GM19467 (cell line): ENCODE results near the gene SLC4A4.

Experiments used
- ATAC-seq: cut with Tn5 transposase; IDR thresholded peaks from one replicate; pipeline ENCODE4 v1.9.1; 2021; ENCODE audit warnings: mild to moderate bottlenecking, moderate library complexity; ENCODE audit not compliant: unreplicated experiment

The SLC4A4 gene

DNA sequence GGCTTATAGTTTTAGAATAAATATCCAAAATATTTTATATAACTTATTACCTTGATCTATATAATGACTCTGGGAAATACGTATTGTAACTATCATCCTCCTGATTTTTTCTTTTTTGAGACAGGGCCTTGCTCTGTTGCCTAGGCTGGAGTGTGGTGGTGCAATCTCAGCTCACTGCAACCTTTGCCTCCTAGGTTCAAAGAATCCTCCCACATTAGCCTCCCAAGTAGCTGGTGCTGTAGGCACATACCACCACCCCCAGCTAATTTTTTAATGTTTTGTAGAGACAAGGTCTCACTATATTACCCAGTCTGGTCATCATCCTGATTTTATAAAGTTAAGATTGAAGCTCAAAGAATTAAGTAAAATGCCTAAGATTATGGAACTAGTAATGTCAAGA is 193.6 kb downstream of the SLC4A4 start:
- no peak for ATAC-seq

DNA sequence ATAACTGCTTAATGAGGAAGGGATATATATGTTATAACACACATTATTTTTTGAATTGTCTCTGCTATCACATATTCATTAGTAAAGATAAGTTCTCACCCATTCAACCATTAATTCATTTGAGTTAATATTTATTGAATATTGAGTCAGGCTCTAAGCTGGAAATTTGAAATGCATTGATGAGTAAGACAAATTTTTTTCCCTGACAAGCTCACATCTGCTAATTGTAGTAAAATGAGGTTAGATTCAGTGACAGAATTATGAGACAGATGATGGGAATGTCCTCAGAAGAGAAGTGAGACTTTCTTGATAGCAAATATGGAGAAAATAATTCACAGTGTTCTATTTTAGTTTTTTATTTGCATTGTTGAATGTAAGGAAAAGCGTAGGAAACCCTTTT is 194.3 kb downstream of the SLC4A4 start:
- ATAC-seq: no peak

GRCh38 chr4:71537551-71538065 is 198.8 kb downstream of the SLC4A4 start:
- no peak for ATAC-seq

GRCh38 chr4:71538528-71538927 is 199.7 kb downstream of the SLC4A4 start:
- no peak for ATAC-seq

DNA sequence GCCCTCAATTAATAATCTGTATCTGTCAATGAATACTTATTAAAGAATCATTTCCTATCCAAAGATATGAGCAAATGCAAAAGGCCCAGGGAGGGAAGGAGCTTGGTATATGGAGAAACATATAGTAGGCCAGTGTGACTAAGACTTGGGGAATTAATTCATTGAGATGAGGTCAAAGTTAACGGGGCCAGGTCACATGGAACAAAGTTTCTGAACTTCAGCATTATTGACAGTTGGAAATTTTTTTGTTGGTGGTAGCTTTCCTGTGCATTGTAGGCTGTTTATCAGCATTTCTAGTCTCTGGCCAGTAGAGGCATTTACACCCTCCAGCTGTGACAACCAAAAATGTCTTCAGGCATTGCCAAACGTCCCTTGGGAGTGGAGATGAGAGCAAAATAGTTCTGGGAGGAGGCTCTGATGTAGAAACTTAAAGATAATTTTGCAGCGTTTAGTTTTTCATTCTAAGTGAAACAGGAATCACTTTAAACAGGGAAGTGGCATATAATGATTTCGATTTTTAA is 202.0 kb downstream of the SLC4A4 start:
- no peak for ATAC-seq

GRCh38 chr4:71541541-71541940 is 202.7 kb downstream of the SLC4A4 start:
- no peak for ATAC-seq

DNA sequence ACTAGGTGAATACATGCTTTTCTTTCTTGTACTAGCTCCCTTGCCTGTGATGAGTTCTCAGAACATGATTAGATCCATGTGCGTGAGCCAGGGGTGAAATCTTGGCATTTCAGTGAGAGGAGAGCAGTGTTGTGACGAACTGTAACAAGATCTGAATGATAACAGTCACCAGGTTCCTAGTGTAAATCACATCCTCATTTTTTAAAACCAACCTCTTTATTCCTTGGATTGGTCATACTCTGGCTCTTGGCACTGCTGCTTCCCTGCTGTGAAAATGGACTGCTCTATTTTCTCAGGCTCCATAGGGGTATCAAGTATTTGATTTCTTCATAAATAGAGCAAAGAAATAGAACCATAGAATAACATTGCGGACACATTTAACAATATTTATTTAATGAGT is 206.3 kb downstream of the SLC4A4 start:
- no peak for ATAC-seq

DNA sequence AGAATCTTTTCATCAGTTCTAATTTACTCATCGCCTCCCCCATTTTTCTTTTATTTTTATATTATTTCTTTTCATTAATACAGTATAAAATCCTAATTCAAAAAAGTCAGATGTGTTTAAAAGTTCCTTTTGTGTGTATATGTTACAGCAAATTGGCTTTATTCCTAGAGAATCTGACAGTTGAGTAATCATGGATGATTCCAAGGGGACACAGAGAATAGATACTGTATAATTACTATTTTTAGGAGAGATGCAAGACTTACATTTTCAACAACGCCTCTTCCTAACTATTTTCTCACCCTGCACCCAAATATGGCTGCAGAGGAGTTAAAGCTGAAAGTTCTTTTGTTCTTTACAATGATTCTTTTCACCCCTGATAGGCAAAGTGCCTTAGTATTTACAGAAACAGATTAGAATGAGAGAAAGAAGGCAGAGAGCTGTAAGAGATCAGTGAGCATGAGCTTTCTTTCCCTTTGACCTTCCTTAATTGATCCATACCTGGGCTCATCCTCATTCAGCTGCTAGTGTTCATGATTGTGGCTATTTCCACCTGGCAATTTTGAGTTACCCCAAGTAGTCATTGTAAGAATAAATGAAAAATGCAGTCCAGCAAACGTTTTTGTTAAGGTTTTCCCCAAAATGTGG is 210.8 kb downstream of the SLC4A4 start:
- ATAC-seq: no peak

GRCh38 chr4:71550220-71551165 is 211.7 kb downstream of the SLC4A4 start:
- no peak for ATAC-seq

DNA sequence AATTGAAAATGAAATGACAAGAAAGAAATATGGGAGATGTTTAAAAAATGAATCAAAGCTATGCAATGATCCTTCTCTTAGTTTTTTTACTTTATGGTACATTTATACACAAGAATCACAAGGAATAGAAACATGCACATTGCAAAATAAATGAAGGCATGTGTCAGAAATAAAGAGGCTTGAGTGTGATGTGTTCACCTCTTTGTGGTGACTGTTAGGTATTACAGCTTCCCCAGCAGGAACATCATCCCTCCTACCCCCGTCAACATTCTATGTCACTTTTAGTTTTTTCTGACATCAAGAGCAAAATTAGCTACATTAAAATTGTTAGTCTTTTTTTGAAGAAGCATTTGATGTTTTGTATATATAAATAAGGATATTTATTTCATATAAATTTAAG is 214.8 kb downstream of the SLC4A4 start:
- no peak for ATAC-seq

GRCh38 chr4:71554025-71554424 is 215.2 kb downstream of the SLC4A4 start:
- ATAC-seq: no peak

DNA sequence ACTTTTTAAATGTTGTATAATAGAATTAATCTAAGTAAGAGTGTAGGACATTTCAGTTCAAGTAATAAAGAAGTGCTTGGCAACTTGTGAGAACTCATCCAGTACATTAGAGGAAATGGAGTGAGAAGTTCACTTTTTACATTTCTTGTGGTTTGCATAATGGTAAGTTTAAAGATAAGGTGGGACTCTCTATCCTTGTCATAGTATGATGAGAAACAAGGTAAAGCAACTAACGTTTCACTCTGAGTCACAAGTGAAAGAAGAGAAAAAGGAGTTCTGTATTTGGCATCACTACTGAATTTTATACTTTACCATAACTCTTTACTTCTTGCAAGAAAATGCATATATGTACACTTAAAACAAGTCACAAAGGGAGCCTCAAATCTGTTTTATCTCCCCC is 219.4 kb downstream of the SLC4A4 start:
- peak; percentile 72 for ATAC-seq

DNA sequence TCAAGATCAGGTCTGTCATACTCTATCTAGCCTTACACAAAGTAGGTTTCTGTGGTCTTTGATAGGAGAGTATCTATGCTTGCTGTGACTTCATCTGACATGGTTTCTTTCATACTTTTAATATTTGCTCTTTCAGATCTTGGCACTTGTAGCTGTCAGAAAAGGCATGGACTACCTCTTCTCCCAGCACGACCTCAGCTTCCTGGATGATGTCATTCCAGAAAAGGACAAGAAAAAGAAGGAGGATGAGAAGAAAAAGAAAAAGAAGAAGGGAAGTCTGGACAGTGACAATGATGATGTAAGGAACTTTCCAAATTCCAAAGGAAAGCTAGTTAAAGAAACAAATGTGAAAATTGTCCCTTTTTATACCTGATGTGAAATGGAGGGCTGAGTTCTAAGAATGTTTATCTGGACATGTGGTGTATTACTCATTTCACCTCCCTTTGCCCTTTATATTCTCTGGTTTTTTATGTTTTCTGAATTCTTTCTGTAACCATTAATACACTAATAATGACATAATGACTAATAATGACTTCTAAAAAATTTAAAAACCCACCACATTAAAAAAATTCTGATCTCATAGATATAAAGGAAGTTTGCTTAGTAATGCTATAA is 221.2 kb downstream of the SLC4A4 start:
- no peak for ATAC-seq

GRCh38 chr4:71564775-71565174 is 226.0 kb downstream of the SLC4A4 start:
- ATAC-seq: no peak

DNA sequence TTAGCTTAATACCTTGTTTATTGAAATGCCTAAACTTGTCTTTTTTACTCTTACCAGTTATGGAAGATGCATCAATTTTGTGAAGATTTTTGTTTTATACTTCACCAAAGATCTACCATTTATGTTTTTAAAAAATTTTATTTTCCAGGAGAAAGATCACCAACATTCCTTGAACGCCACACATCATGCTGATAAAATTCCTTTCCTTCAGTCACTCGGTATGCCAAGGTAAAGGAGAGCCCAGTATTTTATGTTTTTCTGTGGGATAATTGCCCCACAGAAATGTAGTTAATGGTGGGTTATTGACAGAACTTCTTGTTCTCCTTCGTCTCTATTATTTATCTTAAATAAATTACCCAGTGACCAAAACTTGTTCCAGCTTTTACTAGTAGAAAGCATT is 228.0 kb downstream of the SLC4A4 start:
- no peak for ATAC-seq

DNA sequence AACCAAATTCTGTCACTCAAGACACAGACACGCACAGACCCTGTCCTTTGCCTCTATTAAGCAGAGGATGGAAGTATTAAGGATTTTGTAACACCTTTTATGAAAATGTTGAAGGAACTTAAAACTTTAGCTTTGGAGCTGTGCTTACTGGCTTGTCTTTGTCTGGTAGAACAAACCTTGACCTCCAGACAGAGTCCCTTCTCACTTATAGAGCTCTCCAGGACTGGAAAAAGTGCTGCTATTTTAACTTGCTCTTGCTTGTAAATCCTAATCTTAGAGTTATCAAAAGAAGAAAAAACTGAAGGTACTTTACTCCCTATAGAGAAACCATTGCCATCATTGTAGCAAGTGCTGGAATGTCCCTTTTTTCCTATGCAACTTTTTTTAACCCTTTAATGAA is 229.3 kb downstream of the SLC4A4 start:
- ATAC-seq: no peak

- ATAC-seq: no peak
Observed at GRCh38 chr4:71570492-71570891, 231.7 kb downstream of the SLC4A4 start.

GRCh38 chr4:71571346-71571745 is 232.5 kb downstream of the SLC4A4 start:
- ATAC-seq: no peak

GRCh38 chr4:71583971-71584370 is 245.2 kb downstream of the SLC4A4 start:
- no peak for ATAC-seq

- no peak for ATAC-seq
Observed at GRCh38 chr4:71584585-71584984, 245.8 kb downstream of the SLC4A4 start.

DNA sequence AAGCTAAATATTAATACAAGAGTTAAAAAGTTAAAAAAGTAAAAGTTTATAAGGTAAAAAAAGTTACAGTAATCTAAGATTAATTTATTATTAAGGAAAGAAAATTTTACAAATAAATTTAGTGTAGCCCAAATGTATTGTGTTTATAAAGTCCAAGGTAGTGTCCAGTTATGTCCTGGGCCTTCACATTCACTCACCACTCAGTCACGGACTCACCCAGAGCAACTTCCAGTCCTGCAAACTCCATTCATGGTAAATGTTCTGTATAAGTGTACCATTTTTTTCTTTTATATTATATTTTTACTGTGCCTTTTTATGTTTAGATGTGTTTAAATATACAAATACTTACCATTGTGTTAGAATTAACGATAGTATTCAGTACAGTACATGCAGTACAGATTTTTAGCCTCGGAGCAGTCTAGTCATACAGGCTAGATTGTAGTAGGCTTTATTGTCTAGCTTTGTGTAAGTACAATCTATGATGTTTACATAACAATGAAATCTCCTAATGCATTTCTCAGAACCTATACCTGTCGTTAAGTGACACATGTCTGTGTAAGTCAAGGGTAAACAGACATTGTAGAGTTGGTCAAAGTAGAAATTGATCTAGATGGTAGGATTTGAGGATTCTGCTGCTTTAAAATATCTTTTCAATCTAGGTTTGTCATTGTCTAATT is 247.4 kb downstream of the SLC4A4 start:
- ATAC-seq: no peak
